GM12878 (cell line): ENCODE results near the gene USP54.

Source experiments
- ASH2L ChIP-seq: fragments of 300-600, 200-600 bp; sonication (generic); IDR thresholded peaks from 2 replicates; pipeline ENCODE4 v1.6.1; 2017; ENCODE audit warnings: low read depth, mild to moderate bottlenecking, borderline replicate concordance
- EZH2 ChIP-seq: IDR thresholded peaks from 2 replicates; pipeline ENCODE4 v1.6.1; 2012; ENCODE audit warnings: low read depth, mild to moderate bottlenecking, control low read depth, inconsistent platforms, low read length, borderline replicate concordance; ENCODE audit not compliant: control insufficient read depth
- MXI1 ChIP-seq: fragments of 150-350 bp; IDR thresholded peaks from 2 replicates; pipeline ENCODE4 v1.6.1; 2011; ENCODE audit warnings: low read depth, mild to moderate bottlenecking, inconsistent platforms, low read length, improper control_type of control experiment
- NFYA ChIP-seq: IDR thresholded peaks from 2 replicates; pipeline ENCODE4 v1.6.1; 2011; ENCODE audit warnings: low read depth, mild to moderate bottlenecking, low read length, improper control_type of control experiment, borderline replicate concordance
- SMAD1 ChIP-seq: fragments of 450-650 bp; IDR thresholded peaks from 2 replicates; pipeline ENCODE4 v1.6.1; 2018; ENCODE audit warnings: mild to moderate bottlenecking, low read depth; ENCODE audit not compliant: partially characterized antibody
- TF ChIP-seq, protein P1 (sequence below), 3 experiments: IDR thresholded peaks in 2 of 3; conservative IDR thresholded peaks in 1 of 3; 2 replicates each; pipeline ENCODE4 v1.5.1; 2011; ENCODE audit warnings: low read depth in 3 of 3, low read length in 3 of 3, mild to moderate bottlenecking in 3 of 3, control low read depth in 2 of 3, moderate library complexity in 2 of 3, inconsistent platforms in 1 of 3, mixed read lengths in 1 of 3; ENCODE audit not compliant: control insufficient read depth in 2 of 3, insufficient read depth in 1 of 3; ENCODE audit errors: extremely low read depth in 1 of 3

GRCh38 chr10:73460897-73461296 is 130.2 kb downstream of the USP54 start:
- no peak for TF ChIP-seq SMAD1
- no peak for TF ChIP-seq ASH2L
- TF ChIP-seq, protein P1, sequence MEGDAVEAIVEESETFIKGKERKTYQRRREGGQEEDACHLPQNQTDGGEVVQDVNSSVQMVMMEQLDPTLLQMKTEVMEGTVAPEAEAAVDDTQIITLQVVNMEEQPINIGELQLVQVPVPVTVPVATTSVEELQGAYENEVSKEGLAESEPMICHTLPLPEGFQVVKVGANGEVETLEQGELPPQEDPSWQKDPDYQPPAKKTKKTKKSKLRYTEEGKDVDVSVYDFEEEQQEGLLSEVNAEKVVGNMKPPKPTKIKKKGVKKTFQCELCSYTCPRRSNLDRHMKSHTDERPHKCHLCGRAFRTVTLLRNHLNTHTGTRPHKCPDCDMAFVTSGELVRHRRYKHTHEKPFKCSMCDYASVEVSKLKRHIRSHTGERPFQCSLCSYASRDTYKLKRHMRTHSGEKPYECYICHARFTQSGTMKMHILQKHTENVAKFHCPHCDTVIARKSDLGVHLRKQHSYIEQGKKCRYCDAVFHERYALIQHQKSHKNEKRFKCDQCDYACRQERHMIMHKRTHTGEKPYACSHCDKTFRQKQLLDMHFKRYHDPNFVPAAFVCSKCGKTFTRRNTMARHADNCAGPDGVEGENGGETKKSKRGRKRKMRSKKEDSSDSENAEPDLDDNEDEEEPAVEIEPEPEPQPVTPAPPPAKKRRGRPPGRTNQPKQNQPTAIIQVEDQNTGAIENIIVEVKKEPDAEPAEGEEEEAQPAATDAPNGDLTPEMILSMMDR (IDR thresholded peaks at IDR 0.05 in 2 of 3, conservative IDR thresholded peaks at IDR 0.05 in 1 of 3; ENCODE audit: control insufficient read depth in 2 of 3, extremely low read depth in 1 of 3, insufficient read depth in 1 of 3, low read depth in 3 of 3, low read length in 3 of 3) = no peak
- TF ChIP-seq EZH2 = no peak
- no peak for TF ChIP-seq MXI1
- TF ChIP-seq NFYA = no peak
